Fibroblast of lung (primary cell): ENCODE results near the gene SLC26A6.

Source experiments
- CTCF ChIP-seq, 2 donors: IDR thresholded peaks in 1 of 2; conservative IDR thresholded peaks in 1 of 2; 1 replicate in 1 of 2; 2 replicates in 1 of 2; pipeline ENCODE4 v1.5.1; 2011 to 2012; ENCODE audit warnings: low read length in 2 of 2, control low read depth in 1 of 2, inconsistent platforms in 1 of 2, low read depth in 1 of 2, mild to moderate bottlenecking in 1 of 2
- EZH2 ChIP-seq: IDR thresholded peaks from 2 replicates; pipeline ENCODE4 v1.5.1; 2012; ENCODE audit warnings: low read length, control low read depth, mild to moderate bottlenecking; ENCODE audit errors: missing control alignments

GRCh38 chr3:48680811-48681540 lies 45.7 kb upstream of the SLC26A6 start:
- TF ChIP-seq CTCF (conservative IDR thresholded peaks at IDR 0.05 in 1 of 2, IDR thresholded peaks at IDR 0.05 in 1 of 2; ENCODE audit: low read depth in 1 of 2, low read length in 2 of 2), result no peak
- TF ChIP-seq EZH2, result no peak
